Mesenchymal stem cell (in vitro differentiated cells and primary cell): ENCODE measurements around the gene MMP7.

Experiments
- DNase-seq: peaks from one replicate; pipeline ENCODE4 v3.0.0-alpha.2; 2013
- H2AFZ ChIP-seq: one replicate; pipeline ENCODE4 v1.6.1; 2013; ENCODE audit warnings: low read depth, mild to moderate bottlenecking, control low read depth, inconsistent platforms, low read length, moderate library complexity
- H2AK5ac ChIP-seq: 2 replicates; pipeline ENCODE4 v1.6.1; 2013; ENCODE audit warnings: low read length, moderate library complexity, mild to moderate bottlenecking, inconsistent platforms; ENCODE audit not compliant: severe bottlenecking
- H2BK120ac ChIP-seq: one replicate; pipeline ENCODE4 v1.6.1; 2013; ENCODE audit warnings: low read depth, mild to moderate bottlenecking, inconsistent platforms, low read length, moderate library complexity
- H2BK12ac ChIP-seq, 2 experiments: one replicate each; pipeline ENCODE4 v1.6.1; 2013; ENCODE audit warnings: inconsistent platforms in 2 of 2, low read length in 2 of 2, mild to moderate bottlenecking in 2 of 2, moderate library complexity in 2 of 2, control low read depth in 1 of 2
- H2BK15ac ChIP-seq: one replicate; pipeline ENCODE4 v1.6.1; 2013; ENCODE audit warnings: mild to moderate bottlenecking, low read depth, inconsistent platforms; ENCODE audit not compliant: poor library complexity, severe bottlenecking
- H2BK5ac ChIP-seq: 2 replicates; pipeline ENCODE4 v1.6.1; 2013; ENCODE audit warnings: low read depth, mild to moderate bottlenecking, low read length, control low read depth, inconsistent platforms; ENCODE audit not compliant: poor library complexity, severe bottlenecking
- H3K14ac ChIP-seq, 2 experiments: one replicate each; pipeline ENCODE4 v1.6.1; 2013; ENCODE audit warnings: inconsistent platforms in 2 of 2, low read length in 2 of 2, control low read depth in 1 of 2, mild to moderate bottlenecking in 1 of 2, moderate library complexity in 1 of 2
- H3K18ac ChIP-seq, 2 experiments: one replicate each; pipeline ENCODE4 v1.6.1; 2013; ENCODE audit warnings: inconsistent platforms in 2 of 2, low read length in 2 of 2, control low read depth in 1 of 2, low read depth in 1 of 2, mild to moderate bottlenecking in 1 of 2
- H3K23ac ChIP-seq, 2 experiments: one replicate each; pipeline ENCODE4 v1.6.1; 2013; ENCODE audit warnings: inconsistent platforms in 2 of 2, low read length in 2 of 2, mild to moderate bottlenecking in 2 of 2, moderate library complexity in 2 of 2, control low read depth in 1 of 2
- H3K27ac ChIP-seq: 2 replicates; pipeline ENCODE4 v1.5.1; 2013; ENCODE audit warnings: mild to moderate bottlenecking, moderate library complexity, low read length, control low read depth, inconsistent platforms; ENCODE audit not compliant: poor library complexity, severe bottlenecking
- H3K27me3 ChIP-seq, 2 experiments: 2 replicates each; pipeline versions ENCODE4 v1.6.1 to v1.7.0; 2013; ENCODE audit warnings: low read length in 2 of 2, mild to moderate bottlenecking in 2 of 2, moderate library complexity in 2 of 2, control low read depth in 1 of 2, inconsistent platforms in 1 of 2; ENCODE audit not compliant: control insufficient read depth in 1 of 2, insufficient read depth in 1 of 2
- H3K36me3 ChIP-seq, 2 experiments: 2 replicates each; pipeline versions ENCODE4 v1.6.1 to v1.7.0; 2013; ENCODE audit warnings: low read length in 2 of 2, control low read depth in 1 of 2, inconsistent platforms in 1 of 2, low read depth in 1 of 2, mild to moderate bottlenecking in 1 of 2; ENCODE audit not compliant: insufficient read depth in 2 of 2, control insufficient read depth in 1 of 2
- H3K4ac ChIP-seq, 2 experiments: one replicate each; pipeline ENCODE4 v1.6.1; 2013; ENCODE audit warnings: inconsistent platforms in 2 of 2, low read length in 2 of 2, mild to moderate bottlenecking in 2 of 2, moderate library complexity in 2 of 2, control low read depth in 1 of 2, low read depth in 1 of 2
- H3K4me1 ChIP-seq: 2 replicates; pipeline ENCODE4 v1.6.1; 2013; ENCODE audit warnings: low read depth, low read length, control low read depth; ENCODE audit not compliant: control insufficient read depth, insufficient read depth
- H3K4me2 ChIP-seq: 2 replicates; pipeline ENCODE4 v1.6.1; 2013; ENCODE audit warnings: low read length, mild to moderate bottlenecking, inconsistent platforms; ENCODE audit not compliant: poor library complexity, severe bottlenecking
- H3K4me3 ChIP-seq, 2 experiments: 2 replicates each; pipeline versions ENCODE4 v1.5.1 to v1.7.0; 2013; ENCODE audit warnings: low read length in 2 of 2, mild to moderate bottlenecking in 2 of 2, control low read depth in 1 of 2, low read depth in 1 of 2; ENCODE audit not compliant: insufficient read depth in 1 of 2
- H3K79me1 ChIP-seq: replicated peaks from 2 replicates; pipeline ENCODE4 v1.6.1; 2013; ENCODE audit warnings: mild to moderate bottlenecking, control low read depth, low read length, inconsistent platforms; ENCODE audit not compliant: poor library complexity, severe bottlenecking
- H3K9ac ChIP-seq: 2 replicates; pipeline ENCODE4 v1.7.0; 2013; ENCODE audit warnings: mild to moderate bottlenecking, low read length, moderate library complexity
- H3K9me3 ChIP-seq: 2 replicates; pipeline ENCODE4 v1.7.0; 2013; ENCODE audit warnings: mild to moderate bottlenecking, low read length; ENCODE audit not compliant: control insufficient read depth
- H4K8ac ChIP-seq: one replicate; pipeline ENCODE4 v1.6.1; 2013; ENCODE audit warnings: inconsistent platforms, mild to moderate bottlenecking, low read length, moderate library complexity
- H4K91ac ChIP-seq: one replicate; pipeline ENCODE4 v1.6.1; 2013; ENCODE audit warnings: mild to moderate bottlenecking, low read length, inconsistent platforms
- WGBS: methylation state at CpG from one replicate; pipeline ENCODE4 v1.1.7; 2013; ENCODE audit warnings: mixed read lengths; 5-methylcytosine and 5-hydroxymethylcytosine counted together

MMP7 gene

DNA sequence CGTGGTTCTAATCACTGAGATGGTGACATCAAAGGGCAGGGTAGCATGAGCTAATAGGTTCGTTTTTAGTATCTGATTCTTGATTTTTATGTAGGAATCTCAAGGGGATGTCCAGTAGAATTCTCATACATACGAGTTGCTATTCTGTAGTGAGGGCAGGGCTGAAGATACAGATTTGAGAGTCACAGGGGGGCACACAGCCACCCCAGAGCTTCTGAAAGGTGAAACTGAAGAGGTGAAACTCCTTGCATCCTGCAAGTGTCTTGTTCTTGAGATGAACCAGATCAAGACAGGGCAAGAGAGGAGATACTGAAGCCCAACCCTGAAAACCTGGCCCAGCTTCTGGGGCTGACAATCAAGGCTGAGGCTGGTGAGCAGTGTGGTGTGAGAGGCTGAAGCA, 42.3 kb downstream of the MMP7 start:
- Histone ChIP-seq H3K4ac (no peak overlapping the region), H2AK5ac (no peak overlapping the region), H3K4me2 (no peak overlapping the region), H3K18ac (no peak overlapping the region), H2BK5ac (no peak overlapping the region), H2BK120ac (no peak overlapping the region), H3K79me1 (no peaks in the 10 kb centered on the region), H3K27ac (no peak overlapping the region), H2BK12ac (no peak overlapping the region), H3K27me3 (no peaks in the 10 kb centered on the region), H3K4me3 (no peak overlapping the region), H2AFZ (no peak overlapping the region), H4K8ac (no peak overlapping the region), H3K36me3 (no peaks in the 10 kb centered on the region), H3K9me3 (no peaks in the 10 kb centered on the region), H3K4me1 (peaks cover 2% of the 10 kb centered on the region), H3K14ac (no peak overlapping the region), H4K91ac (no peak overlapping the region), H3K23ac (no peak overlapping the region), H3K9ac (no peak overlapping the region), H2BK15ac (no peak overlapping the region)
- DNase-seq: no peak
- 81% methylated on average over 3 of the region's 3 CpGs for WGBS

DNA sequence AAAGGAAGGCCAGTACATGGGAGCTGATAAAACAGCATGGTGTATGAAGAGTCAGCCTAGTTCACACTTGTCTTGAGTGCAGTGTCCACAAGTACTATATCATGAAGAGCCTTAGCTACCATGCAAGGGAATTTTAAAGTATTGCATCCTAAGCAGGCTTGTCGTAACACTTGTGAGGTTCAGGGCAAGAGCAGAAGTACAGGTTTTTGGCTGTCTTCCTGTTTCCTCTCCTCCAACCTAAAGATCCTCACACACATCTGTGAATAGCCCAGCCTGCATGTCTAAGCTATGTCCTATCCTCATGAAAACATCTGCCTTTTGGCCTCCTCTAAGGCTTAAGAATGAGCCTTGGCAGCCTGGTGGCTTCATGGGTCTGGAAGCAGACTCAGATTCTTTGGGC, 43.3 kb downstream of the MMP7 start:
- Histone ChIP-seq H2BK12ac (no peak overlapping the region), H3K18ac (no peak overlapping the region), H3K4me1 (peaks cover 2% of the 10 kb centered on the region), H3K4me3 (no peak overlapping the region), H4K91ac (no peak overlapping the region), H3K27me3 (no peaks in the 10 kb centered on the region), H2AK5ac (no peak overlapping the region), H3K23ac (no peak overlapping the region), H3K36me3 (no peaks in the 10 kb centered on the region), H3K9ac (no peak overlapping the region), H2BK120ac (no peak overlapping the region), H2BK5ac (no peak overlapping the region), H4K8ac (no peak overlapping the region), H3K27ac (no peak overlapping the region), H3K4ac (no peak overlapping the region), H2BK15ac (no peak overlapping the region), H3K79me1 (no peaks in the 10 kb centered on the region), H3K9me3 (no peaks in the 10 kb centered on the region), H3K4me2 (no peak overlapping the region), H3K14ac (no peak overlapping the region), H2AFZ (no peak overlapping the region)
- WGBS: 69% methylated on average over 1 of the region's 1 CpG
- DNase-seq: no peak

DNA sequence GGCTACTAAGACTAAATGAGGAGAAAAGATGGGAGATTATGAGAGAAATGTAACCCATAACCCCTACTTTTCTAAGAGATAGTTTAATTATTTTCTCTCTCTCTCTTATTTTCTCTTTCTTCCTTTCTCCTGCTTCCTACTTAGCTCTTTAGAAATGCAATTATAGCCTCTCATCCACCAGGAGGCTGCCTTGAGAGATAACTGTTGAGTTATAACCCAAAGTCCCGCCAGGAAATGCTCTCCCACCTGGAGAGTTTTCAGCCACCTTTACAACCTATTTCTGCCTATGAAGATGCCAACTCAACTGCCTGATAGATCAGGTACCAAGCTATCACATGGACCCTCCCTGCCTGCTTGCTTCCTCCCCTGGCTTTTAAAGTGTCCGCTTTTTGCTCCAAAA, 44.0 kb downstream of the MMP7 start:
- H4K8ac ChIP-seq: no peak overlapping the region
- no peak overlapping the region for H2AK5ac ChIP-seq
- no peak overlapping the region for H2BK15ac ChIP-seq
- no peak overlapping the region for H3K4ac ChIP-seq
- H2BK12ac ChIP-seq: no peak overlapping the region
- no peak overlapping the region for H2BK5ac ChIP-seq
- WGBS: 88% methylated on average over 2 of the region's 2 CpGs
- no peak overlapping the region for H2BK120ac ChIP-seq
- H3K4me3 ChIP-seq: no peak overlapping the region
- H3K79me1 ChIP-seq: no peaks in the 10 kb centered on the region
- H3K9me3 ChIP-seq: no peaks in the 10 kb centered on the region
- H3K27ac ChIP-seq: no peak overlapping the region
- H3K36me3 ChIP-seq: no peaks in the 10 kb centered on the region
- H3K14ac ChIP-seq: no peak overlapping the region
- H4K91ac ChIP-seq: no peak overlapping the region
- H3K4me1 ChIP-seq: peaks cover 2% of the 10 kb centered on the region
- no peaks in the 10 kb centered on the region for H3K27me3 ChIP-seq
- H3K4me2 ChIP-seq: no peak overlapping the region
- no peak for DNase-seq
- H2AFZ ChIP-seq: no peak overlapping the region
- no peak overlapping the region for H3K9ac ChIP-seq
- no peak overlapping the region for H3K23ac ChIP-seq
- no peak overlapping the region for H3K18ac ChIP-seq

DNA sequence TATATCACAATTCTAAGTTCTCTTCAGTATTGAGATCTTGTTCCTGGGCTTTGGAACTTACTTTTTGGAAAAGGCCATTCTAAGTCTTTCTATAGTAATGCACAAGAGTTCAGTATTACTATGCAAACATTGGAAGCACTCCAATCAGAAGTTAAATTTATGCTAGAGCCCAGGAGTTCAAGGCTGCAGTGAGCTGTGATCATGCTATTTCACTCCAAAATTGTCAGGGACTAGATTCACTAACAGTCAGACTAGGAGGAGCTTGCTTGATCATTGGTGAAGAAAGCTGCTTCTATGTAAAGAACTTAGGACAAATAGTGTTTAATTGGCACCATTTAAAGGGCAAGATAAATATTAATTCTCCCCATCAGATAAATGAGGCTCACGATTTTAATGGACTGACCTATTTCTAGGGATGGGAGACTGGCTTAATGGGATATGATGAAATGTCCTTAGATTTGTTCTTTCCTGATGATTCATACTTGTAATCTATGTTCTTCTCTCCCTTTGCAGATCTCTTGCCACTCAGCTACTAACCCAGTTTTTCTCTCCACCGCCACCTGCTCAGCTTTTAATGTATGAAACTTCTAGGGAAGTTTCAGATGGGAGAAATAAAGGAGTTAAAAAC, 45.3 kb downstream of the MMP7 start:
- Histone ChIP-seq H3K4me1 (peaks cover 2% of the 10 kb centered on the region), H3K23ac (no peak overlapping the region), H3K4ac (no peak overlapping the region), H3K4me3 (no peak overlapping the region), H2BK120ac (no peak overlapping the region), H4K8ac (no peak overlapping the region), H3K4me2 (no peak overlapping the region), H2BK5ac (no peak overlapping the region), H2AK5ac (no peak overlapping the region), H3K9ac (no peak overlapping the region), H3K27me3 (no peaks in the 10 kb centered on the region), H3K27ac (no peak overlapping the region), H3K79me1 (no peaks in the 10 kb centered on the region), H2BK12ac (no peak overlapping the region), H3K14ac (no peak overlapping the region), H3K9me3 (no peaks in the 10 kb centered on the region), H3K36me3 (no peaks in the 10 kb centered on the region), H3K18ac (no peak overlapping the region), H2BK15ac (no peak overlapping the region), H2AFZ (no peak overlapping the region), H4K91ac (no peak overlapping the region)
- WGBS: no CpG with 5 or more reads among the region's 2 CpGs
- peak; percentile 32 for DNase-seq
